K562 (cell line): ENCODE data around the gene CD38. TPM values are rescaled to one million over a fixed set of nuclear protein-coding genes. Genes with fewer than 3 reads are reported as not detected.

ENCODE experiments used
- ATAC-seq: fragments of 200-7000 bp; cut with Tn5 transposase; 3 replicates; pipeline ENCODE4 v1.9.1; 2020; ENCODE audit warnings: moderate library complexity
- BruUV-seq: library from RNA; stranded (reverse); fragments of 400-500 nt; replicated peaks from 2 replicates; lab custom pipeline; 2021; lab: Mats Ljungman, UMichigan
- CTCF ChIA-PET: fragments of 300-600 bp; formaldehyde crosslinking; extraction: SDS; loops from one replicate; lab custom pipeline; 2021; ENCODE audit warnings: low intra/inter-chr PET ratio; lab: Yijun Ruan, JAX
- POLR2A ChIA-PET: fragments of 300-600, 350-650 bp; sonication (Branson Sonifier 250); formaldehyde crosslinking; extraction: SDS; loops from one replicate; lab custom pipeline; 2021; ENCODE audit warnings: antibody characterized with exemption, inconsistent platforms; lab: Yijun Ruan, JAX
- DNase-seq, 4 experiments: peaks; one replicate each; pipeline versions ENCODE4 v3.0.0 to v3.0.0-alpha.2; 2011 to 2018; ENCODE audit warnings: low spot score in 3 of 4, mixed read lengths in 3 of 4; ENCODE audit errors: extremely low read depth in 1 of 4
- FAIRE-seq: peaks from 2 replicates; lab custom pipeline; 2011; peaks lifted over from hg19 to GRCh38; lab: Jason Lieb, UNC
- H2AFZ ChIP-seq: 2 replicates; pipeline ENCODE4 v1.6.0; 2011; ENCODE audit warnings: low read depth, low read length, control low read depth, inconsistent platforms
- H3K27ac ChIP-seq: fragments of 200-600 bp; 3 replicates; pipeline ENCODE4 v1.8.0; 2011; ENCODE audit warnings: low read depth, mild to moderate bottlenecking, control low read depth, inconsistent platforms, low read length, moderate library complexity, mixed read lengths; ENCODE audit errors: extremely low read depth
- H3K27me3 ChIP-seq, 2 experiments: fragments of 300-600 bp in 1 of 2; 2 replicates in 1 of 2; 3 replicates in 1 of 2; pipeline versions ENCODE4 v1.6.0 to v1.8.0; 2011; ENCODE audit warnings: inconsistent platforms in 2 of 2, low read length in 2 of 2, mild to moderate bottlenecking in 1 of 2, mixed read lengths in 1 of 2, moderate library complexity in 1 of 2; ENCODE audit not compliant: control insufficient read depth in 2 of 2, insufficient read depth in 2 of 2
- H3K36me3 ChIP-seq: fragments of 300-600 bp; 3 replicates; pipeline ENCODE4 v1.8.0; 2011; ENCODE audit warnings: mild to moderate bottlenecking, low read length, inconsistent platforms; ENCODE audit not compliant: control insufficient read depth, insufficient read depth
- H3K4me1 ChIP-seq, 2 experiments: fragments of 200-600 bp in 1 of 2; replicated peaks in 1 of 2; 2 replicates in 1 of 2; 3 replicates in 1 of 2; pipeline versions ENCODE4 v1.5.1 to v1.8.0; 2011; ENCODE audit warnings: inconsistent platforms in 2 of 2, low read length in 2 of 2, mild to moderate bottlenecking in 1 of 2, mixed read lengths in 1 of 2, moderate library complexity in 1 of 2; ENCODE audit not compliant: control insufficient read depth in 2 of 2, insufficient read depth in 2 of 2
- H3K4me2 ChIP-seq: 2 replicates; pipeline ENCODE4 v1.6.1; 2011; ENCODE audit warnings: low read length, control low read depth, inconsistent platforms, mixed read lengths; ENCODE audit not compliant: insufficient read depth
- H3K4me3 ChIP-seq: fragments of 200-600 bp; sonication (generic), shearing (Covaris generic); 2 replicates; pipeline ENCODE4 v1.5.1; 2016; ENCODE audit warnings: control low read depth, inconsistent platforms
- H3K79me2 ChIP-seq: fragments of 200-600 bp; 3 replicates; pipeline ENCODE4 v1.8.0; 2011; ENCODE audit warnings: low read length, inconsistent platforms; ENCODE audit not compliant: control insufficient read depth, insufficient read depth
- H3K9ac ChIP-seq, 2 experiments: 2 replicates each; pipeline versions ENCODE4 v1.6.0 to v1.6.1; 2011; ENCODE audit warnings: low read depth in 2 of 2, low read length in 2 of 2, control low read depth in 1 of 2, inconsistent platforms in 1 of 2, mild to moderate bottlenecking in 1 of 2, mixed read lengths in 1 of 2; ENCODE audit not compliant: insufficient read depth in 1 of 2
- H3K9me1 ChIP-seq: one replicate; pipeline ENCODE4 v1.6.0; 2011; ENCODE audit warnings: inconsistent platforms, mild to moderate bottlenecking, low read length, moderate library complexity; ENCODE audit not compliant: control insufficient read depth, insufficient read depth
- H3K9me3 ChIP-seq: replicated peaks from 2 replicates; pipeline ENCODE4 v1.5.1; 2011; ENCODE audit warnings: low read depth, low read length, inconsistent platforms; ENCODE audit not compliant: control insufficient read depth, insufficient read depth
- H4K20me1 ChIP-seq: replicated peaks from 2 replicates; pipeline ENCODE4 v1.6.1; 2011; ENCODE audit warnings: low read length, inconsistent platforms, mixed read lengths; ENCODE audit not compliant: control insufficient read depth, insufficient read depth
- EGR1 ChIP-seq: fragments of 450-650 bp; conservative IDR thresholded peaks from 2 replicates; pipeline ENCODE4 v1.6.1; 2017; ENCODE audit warnings: mild to moderate bottlenecking
- PML ChIP-seq: IDR thresholded peaks from 2 replicates; pipeline ENCODE4 v1.6.1; 2012; ENCODE audit warnings: low read length, inconsistent platforms
- ZNF354B ChIP-seq: fragments of 250-450 bp; sonication (Bioruptor Pico); IDR thresholded peaks from 2 replicates; pipeline ENCODE4 v1.4.0; 2020
- ZNF583 ChIP-seq: fragments of 250-450 bp; sonication (Bioruptor Pico); IDR thresholded peaks from 2 replicates; pipeline ENCODE4 v1.4.0; 2020
- ZZZ3 ChIP-seq: fragments of 450-650 bp; IDR thresholded peaks from 2 replicates; pipeline ENCODE4 v1.6.1; 2016; ENCODE audit warnings: antibody characterized with exemption, mild to moderate bottlenecking, moderate library complexity
- WGBS: fragments of 100-300 bp; shearing (Covaris generic); methylation state at CpG from one replicate; pipeline ENCODE4 v1.1.6; 2016; ENCODE audit warnings: low coverage, mixed read lengths; ENCODE audit not compliant: insufficient coverage; ENCODE audit errors: missing lambda C conversion rate; 5-methylcytosine and 5-hydroxymethylcytosine counted together
- in situ Hi-C: fragments of 300-500 bp; cut with MboI; formaldehyde crosslinking; loops from 4 replicates; pipeline ENCODE4 v1.15.0; 2018; ENCODE audit warnings: inconsistent platforms, mixed read lengths
- intact Hi-C: fragments of 100-400 bp; cut with micrococcal nuclease; formaldehyde crosslinking; loops from 2 replicates; pipeline ENCODE4 v1.14.2; 2022
- polyA plus RNA-seq, 8 experiments: library from polyadenylated mRNA; depleted of rRNA in 4 of 8; stranded (reverse) in 5 of 8; unstranded in 3 of 8; fragments of >200 nt; fragmentation: Nextera tagmentation in 2 of 8; fragmentation: Illumina TruSeq in 1 of 8; extraction: Ambion mirVana in 2 of 8; extraction: Trizol in 1 of 8; gene quantifications; 2 replicates each; pipeline versions ENCODE4 v1.2.1 to v1.2.3, GENCODE V29; 2011 to 2014; ENCODE audit warnings: inconsistent platforms in 1 of 8, missing spikeins in 1 of 8
- total RNA-seq, 7 experiments: library from RNA; depleted of rRNA in 6 of 7; stranded (reverse); fragments of >200 nt in 6 of 7; fragmentation: Illumina TruSeq in 2 of 7; extraction: Trizol in 2 of 7; gene quantifications; 2 replicates each; pipeline versions ENCODE4 v1.2.1 to v1.2.3, GENCODE V29; 2011 to 2021; ENCODE audit warnings: low replicate concordance in 1 of 7
- TF ChIP-seq, protein P1 (sequence below): fragments of 250-450 bp; sonication (Bioruptor Pico); IDR thresholded peaks from 2 replicates; pipeline ENCODE4 v1.8.0; 2022; ENCODE audit warnings: moderate library complexity, mild to moderate bottlenecking, inconsistent platforms
- TF ChIP-seq, protein P2 (sequence below): fragments of 450-650 bp; IDR thresholded peaks from 2 replicates; pipeline ENCODE4 v1.6.1; 2014; ENCODE audit warnings: low read depth, mild to moderate bottlenecking, moderate library complexity, borderline replicate concordance
- TF ChIP-seq, protein P3 (sequence below): fragments of 450-650 bp; IDR thresholded peaks from 2 replicates; pipeline ENCODE4 v1.7.1; 2018; ENCODE audit warnings: mild to moderate bottlenecking, low read depth; ENCODE audit not compliant: partially characterized antibody
- TF ChIP-seq, protein P4 (sequence below): fragments of 250-450 bp; sonication (Bioruptor Pico); IDR thresholded peaks from 2 replicates; pipeline ENCODE4 v1.5.0; 2022; ENCODE audit warnings: mild to moderate bottlenecking
- TF ChIP-seq, protein P5 (sequence below): fragments of 250-450 bp; sonication (Bioruptor Pico); IDR thresholded peaks from 2 replicates; pipeline ENCODE4 v1.9.0; 2021; ENCODE audit warnings: mild to moderate bottlenecking, inconsistent platforms

CD38 gene
- total and polyA plus RNA-seq, 9 of the 15 experiments (the other 6 are each of a cell fraction or from before 2014, with no cell fraction given): 0.04 to 0.06 (median 0.04) TPM; not detected in 5

DNA sequence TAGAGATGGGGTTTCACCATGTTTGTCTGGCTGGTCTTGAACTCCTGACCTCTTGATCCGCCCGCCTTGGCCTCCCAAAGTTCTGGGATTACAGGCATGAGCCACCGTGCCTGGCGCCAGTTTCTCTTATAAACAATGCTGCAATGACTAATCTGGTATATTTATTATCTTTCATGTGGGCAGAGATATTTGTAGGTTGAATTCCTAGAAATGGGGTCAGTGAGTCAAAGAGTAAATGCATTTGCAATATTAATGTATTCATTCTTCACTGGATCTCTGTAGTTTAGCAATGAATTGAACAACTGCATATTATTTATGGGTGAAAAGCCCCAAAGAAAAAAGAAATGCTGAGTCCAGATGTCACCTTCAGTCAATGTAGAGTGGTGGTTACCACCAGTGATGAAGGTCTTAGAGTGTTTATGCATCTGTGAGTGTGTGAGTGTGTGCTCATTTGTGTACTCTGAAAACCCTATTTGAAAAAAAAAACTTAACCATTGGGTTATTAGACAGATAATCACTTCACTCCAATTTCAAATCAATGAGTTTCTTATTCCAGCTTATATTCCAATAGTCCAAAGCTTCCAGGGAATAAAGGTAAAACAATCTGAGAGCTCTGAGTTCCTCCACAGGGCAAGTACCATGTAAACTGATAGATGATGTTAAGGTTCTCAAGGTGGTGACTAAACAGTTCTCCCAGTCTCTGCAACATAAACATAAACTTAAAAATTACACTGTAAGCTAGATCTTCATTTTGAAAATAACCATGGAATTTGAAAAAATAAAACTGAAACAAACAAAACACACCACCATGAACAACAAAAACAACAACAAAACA is 22.6 kb upstream of the CD38 start:
- intact Hi-C loops (no loop called here), in situ Hi-C loops (no loop called here)
- WGBS: 0% methylated on average over 4 of the region's 4 CpGs
- no peak overlapping the region for H3K9ac ChIP-seq
- no peak overlapping the region for H3K4me2 ChIP-seq
- FAIRE-seq (no peak), ATAC-seq (no peak), DNase-seq (no peak)
- ChIA-PET CTCF (no interaction called here), POLR2A (interaction anchor here (0.6 kb wide), 1 partner anchor 164 kb away, joined by 4 read pairs; no protein-coding TSS in a partner anchor)
- no peaks in the 10 kb centered on the region for H4K20me1 ChIP-seq
- H3K79me2 ChIP-seq: no peaks in the 10 kb centered on the region
- no peak overlapping the region for H3K4me3 ChIP-seq
- no peaks in the 10 kb centered on the region for H3K4me1 ChIP-seq
- H3K9me3 ChIP-seq: no peaks in the 10 kb centered on the region
- peaks cover 0 to 10% of the 10 kb centered on the region in 2 experiments; a peak in 2 of 5 replicates for H3K27me3 ChIP-seq
- no peaks in the 10 kb centered on the region for H3K9me1 ChIP-seq
- H3K27ac ChIP-seq: no peak overlapping the region
- no peak overlapping the region for H2AFZ ChIP-seq
- BruUV-seq: no TSS peak
- no peaks in the 10 kb centered on the region for H3K36me3 ChIP-seq
- no peak for TF ChIP-seq ZNF583 (CRISPR knock-in tag)
- no peak for TF ChIP-seq PML
- TF ChIP-seq, protein P1, sequence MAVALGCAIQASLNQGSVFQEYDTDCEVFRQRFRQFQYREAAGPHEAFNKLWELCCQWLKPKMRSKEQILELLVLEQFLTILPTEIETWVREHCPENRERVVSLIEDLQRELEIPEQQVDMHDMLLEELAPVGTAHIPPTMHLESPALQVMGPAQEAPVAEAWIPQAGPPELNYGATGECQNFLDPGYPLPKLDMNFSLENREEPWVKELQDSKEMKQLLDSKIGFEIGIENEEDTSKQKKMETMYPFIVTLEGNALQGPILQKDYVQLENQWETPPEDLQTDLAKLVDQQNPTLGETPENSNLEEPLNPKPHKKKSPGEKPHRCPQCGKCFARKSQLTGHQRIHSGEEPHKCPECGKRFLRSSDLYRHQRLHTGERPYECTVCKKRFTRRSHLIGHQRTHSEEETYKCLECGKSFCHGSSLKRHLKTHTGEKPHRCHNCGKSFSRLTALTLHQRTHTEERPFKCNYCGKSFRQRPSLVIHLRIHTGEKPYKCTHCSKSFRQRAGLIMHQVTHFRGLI (CRISPR knock-in tag): no peak
- TF ChIP-seq ZNF354B (CRISPR knock-in tag): no peak
- TF ChIP-seq EGR1: no peak
- TF ChIP-seq, protein P2, sequence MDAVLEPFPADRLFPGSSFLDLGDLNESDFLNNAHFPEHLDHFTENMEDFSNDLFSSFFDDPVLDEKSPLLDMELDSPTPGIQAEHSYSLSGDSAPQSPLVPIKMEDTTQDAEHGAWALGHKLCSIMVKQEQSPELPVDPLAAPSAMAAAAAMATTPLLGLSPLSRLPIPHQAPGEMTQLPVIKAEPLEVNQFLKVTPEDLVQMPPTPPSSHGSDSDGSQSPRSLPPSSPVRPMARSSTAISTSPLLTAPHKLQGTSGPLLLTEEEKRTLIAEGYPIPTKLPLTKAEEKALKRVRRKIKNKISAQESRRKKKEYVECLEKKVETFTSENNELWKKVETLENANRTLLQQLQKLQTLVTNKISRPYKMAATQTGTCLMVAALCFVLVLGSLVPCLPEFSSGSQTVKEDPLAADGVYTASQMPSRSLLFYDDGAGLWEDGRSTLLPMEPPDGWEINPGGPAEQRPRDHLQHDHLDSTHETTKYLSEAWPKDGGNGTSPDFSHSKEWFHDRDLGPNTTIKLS: no peak
- TF ChIP-seq ZZZ3: no peak
- TF ChIP-seq, protein P3, sequence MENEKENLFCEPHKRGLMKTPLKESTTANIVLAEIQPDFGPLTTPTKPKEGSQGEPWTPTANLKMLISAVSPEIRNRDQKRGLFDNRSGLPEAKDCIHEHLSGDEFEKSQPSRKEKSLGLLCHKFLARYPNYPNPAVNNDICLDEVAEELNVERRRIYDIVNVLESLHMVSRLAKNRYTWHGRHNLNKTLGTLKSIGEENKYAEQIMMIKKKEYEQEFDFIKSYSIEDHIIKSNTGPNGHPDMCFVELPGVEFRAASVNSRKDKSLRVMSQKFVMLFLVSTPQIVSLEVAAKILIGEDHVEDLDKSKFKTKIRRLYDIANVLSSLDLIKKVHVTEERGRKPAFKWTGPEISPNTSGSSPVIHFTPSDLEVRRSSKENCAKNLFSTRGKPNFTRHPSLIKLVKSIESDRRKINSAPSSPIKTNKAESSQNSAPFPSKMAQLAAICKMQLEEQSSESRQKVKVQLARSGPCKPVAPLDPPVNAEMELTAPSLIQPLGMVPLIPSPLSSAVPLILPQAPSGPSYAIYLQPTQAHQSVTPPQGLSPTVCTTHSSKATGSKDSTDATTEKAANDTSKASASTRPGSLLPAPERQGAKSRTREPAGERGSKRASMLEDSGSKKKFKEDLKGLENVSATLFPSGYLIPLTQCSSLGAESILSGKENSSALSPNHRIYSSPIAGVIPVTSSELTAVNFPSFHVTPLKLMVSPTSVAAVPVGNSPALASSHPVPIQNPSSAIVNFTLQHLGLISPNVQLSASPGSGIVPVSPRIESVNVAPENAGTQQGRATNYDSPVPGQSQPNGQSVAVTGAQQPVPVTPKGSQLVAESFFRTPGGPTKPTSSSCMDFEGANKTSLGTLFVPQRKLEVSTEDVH: no peak
- TF ChIP-seq, protein P4, sequence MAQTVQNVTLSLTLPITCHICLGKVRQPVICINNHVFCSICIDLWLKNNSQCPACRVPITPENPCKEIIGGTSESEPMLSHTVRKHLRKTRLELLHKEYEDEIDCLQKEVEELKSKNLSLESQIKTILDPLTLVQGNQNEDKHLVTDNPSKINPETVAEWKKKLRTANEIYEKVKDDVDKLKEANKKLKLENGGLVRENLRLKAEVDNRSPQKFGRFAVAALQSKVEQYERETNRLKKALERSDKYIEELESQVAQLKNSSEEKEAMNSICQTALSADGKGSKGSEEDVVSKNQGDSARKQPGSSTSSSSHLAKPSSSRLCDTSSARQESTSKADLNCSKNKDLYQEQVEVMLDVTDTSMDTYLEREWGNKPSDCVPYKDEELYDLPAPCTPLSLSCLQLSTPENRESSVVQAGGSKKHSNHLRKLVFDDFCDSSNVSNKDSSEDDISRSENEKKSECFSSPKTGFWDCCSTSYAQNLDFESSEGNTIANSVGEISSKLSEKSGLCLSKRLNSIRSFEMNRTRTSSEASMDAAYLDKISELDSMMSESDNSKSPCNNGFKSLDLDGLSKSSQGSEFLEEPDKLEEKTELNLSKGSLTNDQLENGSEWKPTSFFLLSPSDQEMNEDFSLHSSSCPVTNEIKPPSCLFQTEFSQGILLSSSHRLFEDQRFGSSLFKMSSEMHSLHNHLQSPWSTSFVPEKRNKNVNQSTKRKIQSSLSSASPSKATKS (CRISPR knock-in tag): no peak
- TF ChIP-seq, protein P5, sequence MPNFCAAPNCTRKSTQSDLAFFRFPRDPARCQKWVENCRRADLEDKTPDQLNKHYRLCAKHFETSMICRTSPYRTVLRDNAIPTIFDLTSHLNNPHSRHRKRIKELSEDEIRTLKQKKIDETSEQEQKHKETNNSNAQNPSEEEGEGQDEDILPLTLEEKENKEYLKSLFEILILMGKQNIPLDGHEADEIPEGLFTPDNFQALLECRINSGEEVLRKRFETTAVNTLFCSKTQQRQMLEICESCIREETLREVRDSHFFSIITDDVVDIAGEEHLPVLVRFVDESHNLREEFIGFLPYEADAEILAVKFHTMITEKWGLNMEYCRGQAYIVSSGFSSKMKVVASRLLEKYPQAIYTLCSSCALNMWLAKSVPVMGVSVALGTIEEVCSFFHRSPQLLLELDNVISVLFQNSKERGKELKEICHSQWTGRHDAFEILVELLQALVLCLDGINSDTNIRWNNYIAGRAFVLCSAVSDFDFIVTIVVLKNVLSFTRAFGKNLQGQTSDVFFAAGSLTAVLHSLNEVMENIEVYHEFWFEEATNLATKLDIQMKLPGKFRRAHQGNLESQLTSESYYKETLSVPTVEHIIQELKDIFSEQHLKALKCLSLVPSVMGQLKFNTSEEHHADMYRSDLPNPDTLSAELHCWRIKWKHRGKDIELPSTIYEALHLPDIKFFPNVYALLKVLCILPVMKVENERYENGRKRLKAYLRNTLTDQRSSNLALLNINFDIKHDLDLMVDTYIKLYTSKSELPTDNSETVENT: no peak
